GM10847 (cell line): ENCODE results near the gene GNB5.

ENCODE experiments used
- POLR2A ChIP-seq: IDR thresholded peaks from 2 replicates; pipeline ENCODE4 v1.6.1; 2011; ENCODE audit not compliant: insufficient read length; ENCODE audit errors: extremely low read depth

GNB5 gene

DNA sequence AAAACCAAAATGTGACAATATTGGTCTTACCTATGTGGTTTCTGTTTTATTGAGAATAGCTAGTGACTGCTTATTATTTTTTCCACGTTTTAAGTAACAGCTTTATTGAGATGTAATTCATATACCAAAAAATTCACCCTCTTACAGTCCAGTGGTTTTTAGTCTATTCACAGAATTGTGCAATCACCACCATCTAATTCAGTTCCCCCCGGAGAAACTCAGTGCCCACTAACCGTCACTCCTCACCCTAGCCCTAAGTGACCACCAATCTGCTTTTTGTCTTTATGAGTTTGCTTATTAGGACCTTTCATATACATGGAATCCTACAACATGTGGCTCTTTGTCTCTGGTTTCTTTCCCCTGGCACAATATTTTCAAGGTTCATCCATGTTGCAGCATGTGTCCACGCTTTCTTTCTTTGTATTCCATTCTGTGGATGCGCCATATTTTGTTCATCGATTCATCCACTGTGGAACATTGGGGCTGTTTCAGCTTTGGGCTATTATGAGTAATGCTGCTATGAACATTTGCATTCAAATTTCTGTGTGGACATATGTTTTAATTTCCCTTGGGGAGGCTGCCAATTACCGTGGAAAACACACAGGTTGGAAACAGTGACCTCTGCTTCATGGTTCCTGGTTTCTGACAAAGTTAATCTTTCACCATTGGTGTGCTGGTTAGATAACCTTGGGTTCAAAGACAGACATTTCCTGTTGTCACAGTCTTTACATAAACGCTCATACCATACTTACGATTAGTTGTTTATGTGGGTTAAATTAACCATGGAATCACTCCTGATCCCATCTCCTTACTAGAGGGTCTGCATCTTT, 75.4 kb downstream of the GNB5 start:
- no peak for TF ChIP-seq POLR2A

DNA sequence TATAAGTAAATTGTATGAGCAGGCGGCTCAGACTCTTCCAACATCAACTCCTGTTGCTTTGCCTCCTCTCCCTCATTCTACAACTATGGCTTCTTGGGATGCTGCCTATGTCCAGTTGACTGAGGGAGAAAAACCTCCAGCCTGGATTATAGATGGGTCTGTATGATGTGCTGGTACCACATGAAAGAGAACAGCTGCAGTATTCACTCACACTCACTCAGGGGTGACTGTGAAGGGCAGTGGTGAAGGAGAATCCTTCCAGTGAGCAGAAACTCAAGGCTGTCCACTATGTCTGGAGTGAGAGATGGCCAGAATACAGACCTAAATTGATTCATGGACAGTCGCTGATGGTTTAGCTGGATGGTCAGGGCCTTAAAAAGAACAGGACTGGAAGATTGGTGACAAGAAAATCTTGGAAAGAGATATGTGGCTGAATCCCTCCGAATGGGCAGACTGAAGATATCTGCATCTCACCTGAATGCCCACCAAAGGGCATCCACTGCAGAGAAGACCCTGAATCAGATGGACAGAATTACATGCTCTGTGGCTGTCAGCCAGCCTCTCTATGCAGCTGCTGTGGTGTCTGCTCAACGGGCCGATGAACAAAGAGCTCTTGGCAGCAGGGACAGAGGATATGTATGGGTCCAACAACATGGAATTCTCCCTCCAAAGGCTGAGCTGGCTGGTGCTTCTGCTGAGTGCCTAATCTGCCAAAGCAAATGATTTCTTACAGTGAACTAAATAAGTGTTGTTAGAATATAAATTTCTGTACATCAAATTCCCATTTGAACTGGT, 76.7 kb downstream of the GNB5 start:
- no peak for TF ChIP-seq POLR2A

- no peak for TF ChIP-seq POLR2A
Observed at GRCh38 chr15:52113708-52114107, 77.5 kb downstream of the GNB5 start.

DNA sequence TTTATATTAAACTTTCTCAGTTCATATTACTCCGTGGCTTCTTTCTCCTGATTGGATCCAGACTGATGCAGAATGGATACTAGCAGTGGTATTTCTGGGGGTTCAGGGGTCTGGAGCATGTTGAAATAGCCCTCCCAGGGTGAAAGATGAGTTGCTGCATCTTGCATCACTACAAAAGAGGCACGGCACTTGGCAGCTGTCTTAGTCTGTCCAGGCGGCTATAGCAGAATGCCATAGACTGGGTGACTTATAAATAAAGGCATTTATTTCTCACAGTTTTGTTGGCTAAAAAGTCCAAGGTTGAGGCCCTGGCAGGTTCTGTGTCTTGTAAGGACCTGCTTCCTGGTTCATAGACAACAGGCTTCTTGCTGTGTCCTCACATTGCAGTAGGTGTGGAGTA, 78.0 kb downstream of the GNB5 start:
- TF ChIP-seq POLR2A: no peak

DNA sequence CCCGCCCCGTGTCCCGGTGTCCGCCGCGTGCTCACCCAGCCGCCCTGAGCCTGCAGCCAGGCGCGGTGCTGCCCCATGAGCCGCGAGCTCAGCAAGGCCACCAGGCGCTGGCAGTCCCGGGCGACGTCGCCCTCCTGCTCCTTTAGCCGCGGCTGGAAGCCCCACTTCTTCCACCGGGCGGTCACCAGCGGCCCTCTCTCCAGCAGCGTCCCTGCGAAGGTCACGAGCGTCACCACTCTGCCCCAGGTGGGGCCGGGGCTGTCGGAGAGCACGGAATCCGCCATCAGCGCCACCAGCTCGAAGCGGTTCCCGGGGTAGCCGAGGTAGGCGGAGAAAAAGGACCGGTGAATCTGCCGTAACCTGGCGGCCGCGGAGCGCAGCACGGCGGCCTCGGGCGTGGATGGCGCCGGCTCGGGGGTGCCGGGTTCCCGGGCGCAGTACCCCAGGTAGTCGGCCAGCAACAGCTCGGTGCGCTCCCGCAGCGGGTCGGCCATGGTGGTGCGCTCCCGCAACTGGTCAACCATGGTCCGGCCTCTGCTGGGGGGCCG, 78.9 kb downstream of the GNB5 start:
- no peak for TF ChIP-seq POLR2A

- no peak for TF ChIP-seq POLR2A
Observed at GRCh38 chr15:52111517-52112202, 79.5 kb downstream of the GNB5 start.

GRCh38 chr15:52109559-52110451, 81.4 kb downstream of the GNB5 start:
- no peak for TF ChIP-seq POLR2A

DNA sequence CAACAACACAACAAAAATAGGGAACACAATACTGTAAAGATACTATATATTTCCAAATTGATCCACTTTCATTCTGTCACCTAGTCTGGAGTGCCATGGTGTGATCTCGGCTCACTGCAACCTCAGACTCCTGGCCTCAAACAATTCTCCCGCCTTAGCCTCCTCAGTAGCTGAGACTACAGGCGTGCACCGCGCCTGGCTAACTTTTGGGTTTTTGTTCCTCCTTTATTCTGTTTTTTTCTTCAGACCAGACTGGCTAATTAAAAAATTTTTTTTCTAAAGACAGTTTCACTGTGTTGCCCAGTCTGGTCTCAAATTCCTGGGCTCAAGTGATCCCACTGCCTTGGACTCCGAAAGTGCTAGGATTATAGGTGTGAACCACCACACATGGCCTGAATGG, 84.0 kb downstream of the GNB5 start:
- TF ChIP-seq POLR2A: no peak

DNA sequence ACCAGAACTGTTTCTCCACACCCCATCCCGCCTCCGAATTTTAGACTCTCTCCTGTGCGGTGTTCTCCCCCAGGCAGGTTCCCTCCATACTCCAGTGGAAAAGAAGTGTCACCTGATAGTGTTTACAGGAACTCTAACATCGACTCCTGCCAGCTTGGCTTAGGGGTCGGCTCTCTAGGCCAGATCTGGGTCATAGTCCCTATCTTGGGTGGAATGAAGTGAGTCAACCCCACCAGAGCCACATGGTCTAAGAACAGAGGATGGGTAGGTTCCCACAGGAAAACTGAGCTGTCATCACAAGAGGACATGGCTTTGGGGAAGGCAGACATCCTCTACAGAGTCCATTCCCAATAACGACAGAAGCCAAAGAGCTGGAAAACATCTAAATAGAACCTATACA, 84.6 kb downstream of the GNB5 start:
- TF ChIP-seq POLR2A: no peak

GRCh38 chr15:52105846-52106245, 85.3 kb downstream of the GNB5 start:
- TF ChIP-seq POLR2A: no peak

GRCh38 chr15:52104532-52105004, 86.6 kb downstream of the GNB5 start:
- peak; percentile 26 for TF ChIP-seq POLR2A

- TF ChIP-seq POLR2A: no peak
Observed at GRCh38 chr15:52103217-52104207, 87.7 kb downstream of the GNB5 start.

- TF ChIP-seq POLR2A: no peak
Observed at GRCh38 chr15:52102463-52102862, 88.7 kb downstream of the GNB5 start.
